Measurements from ENCODE around the gene CADM2.

Gene CADM2

GRCh38 chr3:85591451-85591850 lies 632.7 kb downstream of the CADM2 start:
- no peak for TF ChIP-seq CTCF (IDR thresholded peaks at IDR 0.05; ENCODE audit: insufficient read depth, low read depth, low read length, missing control alignments)
- no peak for DNase-seq (ENCODE audit: low read depth)
- no peak overlapping the region for H3K4me3 ChIP-seq (ENCODE audit: low read length)

GRCh38 chr3:85592256-85592655 lies 633.5 kb downstream of the CADM2 start:
- no peak for DNase-seq (ENCODE audit: low read depth)
- H3K4me3 ChIP-seq (ENCODE audit: low read length), result no peak overlapping the region
- no peak for TF ChIP-seq CTCF (IDR thresholded peaks at IDR 0.05; ENCODE audit: insufficient read depth, low read depth, low read length, missing control alignments)

- peak; percentile 33 for DNase-seq (ENCODE audit: low read depth)
- no peak for TF ChIP-seq CTCF (IDR thresholded peaks at IDR 0.05; ENCODE audit: insufficient read depth, low read depth, low read length, missing control alignments)
These were observed 635.9 kb downstream of the CADM2 start for GRCh38 chr3:85594676-85595075.

GRCh38 chr3:85603378-85603777 lies 644.6 kb downstream of the CADM2 start:
- H3K4me3 ChIP-seq (ENCODE audit: low read length), result no peak overlapping the region
- no peak for DNase-seq (ENCODE audit: low read depth)
- TF ChIP-seq CTCF (IDR thresholded peaks at IDR 0.05; ENCODE audit: insufficient read depth, low read depth, low read length, missing control alignments), result no peak

More at GRCh38 chr3:85594676-85595075, 635.9 kb downstream of the CADM2 start:
- no peak overlapping the region for H3K4me3 ChIP-seq (ENCODE audit: low read length)

GRCh38 chr3:85604641-85605040 lies 645.9 kb downstream of the CADM2 start:
- no peak overlapping the region for H3K4me3 ChIP-seq (ENCODE audit: low read length)
- no peak for DNase-seq (ENCODE audit: low read depth)
- TF ChIP-seq CTCF (IDR thresholded peaks at IDR 0.05; ENCODE audit: insufficient read depth, low read depth, low read length, missing control alignments), result no peak

- H3K4me3 ChIP-seq (ENCODE audit: low read length), result no peak overlapping the region
- no peak for TF ChIP-seq CTCF (IDR thresholded peaks at IDR 0.05; ENCODE audit: insufficient read depth, low read depth, low read length, missing control alignments)
- DNase-seq (ENCODE audit: low read depth), result no peak
These were observed 646.3 kb downstream of the CADM2 start for GRCh38 chr3:85605066-85605465.

- H3K4me3 ChIP-seq (ENCODE audit: low read length), result no peak overlapping the region
- TF ChIP-seq CTCF (IDR thresholded peaks at IDR 0.05; ENCODE audit: insufficient read depth, low read depth, low read length, missing control alignments), result no peak
- DNase-seq (ENCODE audit: low read depth), result no peak
These were observed 667.9 kb downstream of the CADM2 start for GRCh38 chr3:85626662-85627061.
